GM23338 (cell line): ENCODE results near the gene CSPG4. TPM values are rescaled to one million over a fixed set of nuclear protein-coding genes. Genes with fewer than 3 reads are reported as not detected.

Experiments
- ATAC-seq: fragments of 200-7000 bp; cut with Tn5 transposase; 3 replicates; pipeline ENCODE4 v1.9.1; 2020
- DNase-seq: peaks from one replicate; pipeline ENCODE4 v3.0.0-alpha.2; 2015; ENCODE audit warnings: low spot score
- H2AFZ ChIP-seq: fragments of 200-600 bp; sonication (generic); 2 replicates; pipeline ENCODE4 v1.8.0; 2016; ENCODE audit warnings: antibody characterized with exemption, mild to moderate bottlenecking, moderate library complexity
- H3F3A ChIP-seq: fragments of 200-600 bp; sonication (generic); replicated peaks from 2 replicates; pipeline ENCODE4 v1.8.0; 2017; ENCODE audit warnings: antibody characterized with exemption, mixed run types, low read depth
- H3K27ac ChIP-seq: fragments of 200-600 bp; sonication (generic); 2 replicates; pipeline ENCODE4 v1.6.1; 2016; ENCODE audit warnings: low read depth
- H3K27me3 ChIP-seq: fragments of 200-600 bp; sonication (generic); 2 replicates; pipeline ENCODE4 v1.8.0; 2016; ENCODE audit warnings: mild to moderate bottlenecking, mixed run types, moderate library complexity; ENCODE audit not compliant: insufficient read depth
- H3K36me3 ChIP-seq: fragments of 200-600 bp; sonication (generic); 2 replicates; pipeline ENCODE4 v1.8.0; 2016; ENCODE audit warnings: mild to moderate bottlenecking; ENCODE audit not compliant: insufficient read depth
- H3K4me1 ChIP-seq: fragments of 200-600 bp; sonication (generic); 2 replicates; pipeline ENCODE4 v1.8.0; 2016; ENCODE audit warnings: mild to moderate bottlenecking, moderate library complexity; ENCODE audit not compliant: insufficient read depth
- H3K4me2 ChIP-seq: fragments of 200-600 bp; sonication (generic); 2 replicates; pipeline ENCODE4 v1.7.1; 2017; ENCODE audit warnings: mixed run types
- H3K4me3 ChIP-seq: fragments of 200-600 bp; sonication (generic); 2 replicates; pipeline ENCODE4 v1.6.1; 2016; ENCODE audit warnings: mixed run types
- H3K79me2 ChIP-seq: fragments of 200-600 bp; sonication (generic); replicated peaks from 2 replicates; pipeline ENCODE4 v1.8.0; 2017; ENCODE audit warnings: mild to moderate bottlenecking; ENCODE audit not compliant: insufficient read depth
- H3K9me2 ChIP-seq: fragments of 200-600 bp; sonication (generic); 2 replicates; pipeline ENCODE4 v1.8.0; 2017; ENCODE audit not compliant: insufficient read depth
- H4K20me1 ChIP-seq: fragments of 200-600 bp; sonication (generic); replicated peaks from 2 replicates; pipeline ENCODE4 v1.8.0; 2017; ENCODE audit warnings: mild to moderate bottlenecking; ENCODE audit not compliant: insufficient read depth
- H3K27ac Mint-ChIP-seq: 2 replicates; pipeline ENCODE4 v1.8.0; 2020; ENCODE audit warnings: inconsistent platforms, mild to moderate bottlenecking, moderate library complexity, mixed read lengths
- H3K27me3 Mint-ChIP-seq: 3 replicates; pipeline ENCODE4 v1.8.0; 2022; ENCODE audit warnings: low read depth, mild to moderate bottlenecking, moderate library complexity, mixed read lengths, inconsistent platforms; ENCODE audit not compliant: insufficient read depth, poor library complexity
- H3K36me3 Mint-ChIP-seq: 3 replicates; pipeline ENCODE4 v1.8.0; 2021; ENCODE audit warnings: low read depth, mild to moderate bottlenecking, inconsistent platforms, moderate library complexity, mixed read lengths
- H3K4me1 Mint-ChIP-seq: 3 replicates; pipeline ENCODE4 v1.8.0; 2020; ENCODE audit warnings: mild to moderate bottlenecking, inconsistent platforms, mixed read lengths
- H3K4me3 Mint-ChIP-seq: 3 replicates; pipeline ENCODE4 v1.8.0; 2021; ENCODE audit warnings: moderate library complexity, mild to moderate bottlenecking, inconsistent platforms, mixed read lengths
- H3K9me3 Mint-ChIP-seq: 3 replicates; pipeline ENCODE4 v1.8.0; 2020; ENCODE audit warnings: moderate library complexity, mild to moderate bottlenecking, inconsistent platforms, mixed read lengths
- CREB1 ChIP-seq: fragments of 250-450 bp; sonication (Bioruptor Pico); IDR thresholded peaks from 2 replicates; pipeline ENCODE4 v1.5.0; 2020; ENCODE audit warnings: low read depth, mild to moderate bottlenecking, moderate library complexity
- POLR2AphosphoS5 ChIP-seq: IDR thresholded peaks from 2 replicates; pipeline ENCODE4 v1.6.1; 2016; ENCODE audit warnings: antibody characterized with exemption, low read depth
- ZNF114 ChIP-seq: fragments of 250-450 bp; sonication (Bioruptor Pico); IDR thresholded peaks from 2 replicates; pipeline ENCODE4 v1.5.0; 2020; ENCODE audit warnings: mild to moderate bottlenecking, moderate library complexity
- polyA plus RNA-seq: library from polyadenylated mRNA; unstranded; fragments of >200 nt; fragmentation: Nextera tagmentation; extraction: Ambion mirVana; gene quantifications from 2 replicates; pipeline ENCODE4 v1.2.1, GENCODE V29; 2016
- total RNA-seq: library from RNA; depleted of rRNA; stranded (reverse); fragments of >200 nt; shearing (Covaris generic); gene quantifications from 2 replicates; pipeline ENCODE4 v1.2.3, GENCODE V29; 2014
- TF ChIP-seq, protein P1 (sequence below): fragments of 250-450 bp; sonication (Bioruptor Pico); IDR thresholded peaks from 2 replicates; pipeline ENCODE4 v1.5.0; 2020; ENCODE audit warnings: mild to moderate bottlenecking, moderate library complexity
- TF ChIP-seq, protein P2 (sequence below), 2 experiments: fragments of 200-600 bp in 1 of 2; sonication (generic) in 1 of 2; conservative IDR thresholded peaks; 2 replicates each; pipeline versions ENCODE4 v1.5.1 to v1.6.1; 2016 to 2017; ENCODE audit warnings: antibody characterized with exemption in 2 of 2, low read depth in 2 of 2, mild to moderate bottlenecking in 2 of 2, moderate library complexity in 1 of 2
- TF ChIP-seq, protein P3 (sequence below): IDR thresholded peaks from 2 replicates; pipeline ENCODE4 v1.6.1; 2016; ENCODE audit warnings: antibody characterized with exemption

The CSPG4 gene
- total and polyA plus RNA-seq, 2 experiments from 2014 or later, result 0.27 to 4.0 TPM

DNA sequence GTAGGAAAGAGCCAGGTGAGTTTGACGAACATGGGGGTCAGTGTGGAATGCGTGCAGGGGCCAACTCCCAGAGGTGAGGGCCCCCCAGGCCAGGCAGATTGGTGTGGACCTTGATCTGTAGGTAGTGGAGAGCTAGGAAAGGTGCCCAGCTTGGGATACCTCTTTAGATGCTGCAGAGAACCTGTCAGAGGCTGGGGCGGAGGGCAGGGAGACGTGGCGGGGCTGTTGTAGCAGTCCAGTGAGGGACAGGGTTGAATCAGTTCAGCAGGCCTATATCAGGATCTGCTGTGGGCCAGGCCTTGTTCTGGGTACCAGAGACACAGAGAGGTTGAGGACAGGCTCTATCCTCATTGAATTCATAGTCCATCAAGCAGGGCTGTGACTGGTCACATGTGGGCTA, 56.3 kb downstream of the CSPG4 start (continued):
- TF ChIP-seq, protein P1, sequence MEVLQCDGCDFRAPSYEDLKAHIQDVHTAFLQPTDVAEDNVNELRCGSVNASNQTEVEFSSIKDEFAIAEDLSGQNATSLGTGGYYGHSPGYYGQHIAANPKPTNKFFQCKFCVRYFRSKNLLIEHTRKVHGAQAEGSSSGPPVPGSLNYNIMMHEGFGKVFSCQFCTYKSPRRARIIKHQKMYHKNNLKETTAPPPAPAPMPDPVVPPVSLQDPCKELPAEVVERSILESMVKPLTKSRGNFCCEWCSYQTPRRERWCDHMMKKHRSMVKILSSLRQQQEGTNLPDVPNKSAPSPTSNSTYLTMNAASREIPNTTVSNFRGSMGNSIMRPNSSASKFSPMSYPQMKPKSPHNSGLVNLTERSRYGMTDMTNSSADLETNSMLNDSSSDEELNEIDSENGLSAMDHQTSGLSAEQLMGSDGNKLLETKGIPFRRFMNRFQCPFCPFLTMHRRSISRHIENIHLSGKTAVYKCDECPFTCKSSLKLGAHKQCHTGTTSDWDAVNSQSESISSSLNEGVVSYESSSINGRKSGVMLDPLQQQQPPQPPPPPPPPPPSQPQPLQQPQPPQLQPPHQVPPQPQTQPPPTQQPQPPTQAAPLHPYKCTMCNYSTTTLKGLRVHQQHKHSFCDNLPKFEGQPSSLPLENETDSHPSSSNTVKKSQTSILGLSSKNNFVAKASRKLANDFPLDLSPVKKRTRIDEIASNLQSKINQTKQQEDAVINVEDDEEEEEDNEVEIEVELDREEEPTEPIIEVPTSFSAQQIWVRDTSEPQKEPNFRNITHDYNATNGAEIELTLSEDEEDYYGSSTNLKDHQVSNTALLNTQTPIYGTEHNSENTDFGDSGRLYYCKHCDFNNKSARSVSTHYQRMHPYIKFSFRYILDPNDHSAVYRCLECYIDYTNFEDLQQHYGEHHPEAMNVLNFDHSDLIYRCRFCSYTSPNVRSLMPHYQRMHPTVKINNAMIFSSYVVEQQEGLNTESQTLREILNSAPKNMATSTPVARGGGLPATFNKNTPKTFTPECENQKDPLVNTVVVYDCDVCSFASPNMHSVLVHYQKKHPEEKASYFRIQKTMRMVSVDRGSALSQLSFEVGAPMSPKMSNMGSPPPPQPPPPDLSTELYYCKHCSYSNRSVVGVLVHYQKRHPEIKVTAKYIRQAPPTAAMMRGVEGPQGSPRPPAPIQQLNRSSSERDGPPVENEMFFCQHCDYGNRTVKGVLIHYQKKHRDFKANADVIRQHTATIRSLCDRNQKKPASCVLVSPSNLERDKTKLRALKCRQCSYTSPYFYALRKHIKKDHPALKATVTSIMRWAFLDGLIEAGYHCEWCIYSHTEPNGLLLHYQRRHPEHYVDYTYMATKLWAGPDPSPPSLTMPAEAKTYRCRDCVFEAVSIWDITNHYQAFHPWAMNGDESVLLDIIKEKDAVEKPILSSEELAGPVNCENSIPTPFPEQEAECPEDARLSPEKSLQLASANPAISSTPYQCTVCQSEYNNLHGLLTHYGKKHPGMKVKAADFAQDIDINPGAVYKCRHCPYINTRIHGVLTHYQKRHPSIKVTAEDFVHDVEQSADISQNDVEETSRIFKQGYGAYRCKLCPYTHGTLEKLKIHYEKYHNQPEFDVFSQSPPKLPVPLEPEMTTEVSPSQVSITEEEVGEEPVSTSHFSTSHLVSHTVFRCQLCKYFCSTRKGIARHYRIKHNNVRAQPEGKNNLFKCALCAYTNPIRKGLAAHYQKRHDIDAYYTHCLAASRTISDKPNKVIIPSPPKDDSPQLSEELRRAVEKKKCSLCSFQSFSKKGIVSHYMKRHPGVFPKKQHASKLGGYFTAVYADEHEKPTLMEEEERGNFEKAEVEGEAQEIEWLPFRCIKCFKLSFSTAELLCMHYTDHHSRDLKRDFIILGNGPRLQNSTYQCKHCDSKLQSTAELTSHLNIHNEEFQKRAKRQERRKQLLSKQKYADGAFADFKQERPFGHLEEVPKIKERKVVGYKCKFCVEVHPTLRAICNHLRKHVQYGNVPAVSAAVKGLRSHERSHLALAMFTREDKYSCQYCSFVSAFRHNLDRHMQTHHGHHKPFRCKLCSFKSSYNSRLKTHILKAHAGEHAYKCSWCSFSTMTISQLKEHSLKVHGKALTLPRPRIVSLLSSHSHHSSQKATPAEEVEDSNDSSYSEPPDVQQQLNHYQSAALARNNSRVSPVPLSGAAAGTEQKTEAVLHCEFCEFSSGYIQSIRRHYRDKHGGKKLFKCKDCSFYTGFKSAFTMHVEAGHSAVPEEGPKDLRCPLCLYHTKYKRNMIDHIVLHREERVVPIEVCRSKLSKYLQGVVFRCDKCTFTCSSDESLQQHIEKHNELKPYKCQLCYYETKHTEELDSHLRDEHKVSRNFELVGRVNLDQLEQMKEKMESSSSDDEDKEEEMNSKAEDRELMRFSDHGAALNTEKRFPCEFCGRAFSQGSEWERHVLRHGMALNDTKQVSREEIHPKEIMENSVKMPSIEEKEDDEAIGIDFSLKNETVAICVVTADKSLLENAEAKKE (CRISPR knock-in tag), result no peak

DNA sequence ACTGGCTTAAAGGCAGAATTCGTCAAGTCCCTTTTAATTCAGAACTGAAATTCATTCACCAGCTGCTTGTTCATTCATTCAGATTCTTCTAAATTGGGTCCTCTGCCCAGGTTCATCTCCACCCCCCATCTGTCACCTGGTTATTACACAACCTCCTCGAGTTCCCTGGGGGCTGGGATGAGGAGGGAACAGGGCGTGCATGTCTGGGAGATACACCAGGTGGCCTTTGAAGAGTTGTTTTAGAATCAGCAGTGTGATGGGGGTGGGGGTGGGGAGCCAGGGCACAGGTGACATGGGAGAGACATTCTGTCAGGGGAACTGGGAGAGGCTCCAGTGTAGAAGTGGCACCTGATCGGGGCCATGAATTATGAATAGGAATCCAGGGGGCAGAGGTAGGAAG, 56.7 kb downstream of the CSPG4 start:
- H3K4me1 ChIP-seq, result peaks cover under 1% of the 10 kb centered on the region; the same call in 1 of the 2 replicates
- H3K27me3 Mint-ChIP-seq, result peaks cover 16% of the 10 kb centered on the region
- DNase-seq (no peak), ATAC-seq (no peak)
- H3K36me3 Mint-ChIP-seq, result peaks cover 18% of the 10 kb centered on the region
- no peaks in the 10 kb centered on the region for H3K27me3 ChIP-seq
- peaks cover 37% of the 10 kb centered on the region for H3K4me1 Mint-ChIP-seq
- H3K9me3 Mint-ChIP-seq, result no peaks in the 10 kb centered on the region; the same call in 2 of the 3 replicates
- H3K4me3 Mint-ChIP-seq, result no peak overlapping the region; the same call in 2 of the 3 replicates
- H3K79me2 ChIP-seq, result peaks cover 47% of the 10 kb centered on the region
- peaks cover 11% of the 10 kb centered on the region for H4K20me1 ChIP-seq
- H3K4me2 ChIP-seq, result no peak overlapping the region
- H3K27ac ChIP-seq, result no peak overlapping the region
- H3K36me3 ChIP-seq, result no peaks in the 10 kb centered on the region; the same call in 1 of the 2 replicates
- no peak overlapping the region for H3K27ac Mint-ChIP-seq
- no peak overlapping the region for H3K4me3 ChIP-seq
- no peak overlapping the region for H2AFZ ChIP-seq
- H3F3A ChIP-seq, result 0 out of 2 replicates have a peak, but pooled peaks cover 2% of the 10 kb centered on the region
- no peaks in the 10 kb centered on the region for H3K9me2 ChIP-seq
- TF ChIP-seq POLR2AphosphoS5 (no peak), ZNF114 (CRISPR knock-in tag) (no peak), CREB1 (CRISPR knock-in tag) (no peak)
- TF ChIP-seq, protein P1 (CRISPR knock-in tag), result no peak
- TF ChIP-seq, protein P2, sequence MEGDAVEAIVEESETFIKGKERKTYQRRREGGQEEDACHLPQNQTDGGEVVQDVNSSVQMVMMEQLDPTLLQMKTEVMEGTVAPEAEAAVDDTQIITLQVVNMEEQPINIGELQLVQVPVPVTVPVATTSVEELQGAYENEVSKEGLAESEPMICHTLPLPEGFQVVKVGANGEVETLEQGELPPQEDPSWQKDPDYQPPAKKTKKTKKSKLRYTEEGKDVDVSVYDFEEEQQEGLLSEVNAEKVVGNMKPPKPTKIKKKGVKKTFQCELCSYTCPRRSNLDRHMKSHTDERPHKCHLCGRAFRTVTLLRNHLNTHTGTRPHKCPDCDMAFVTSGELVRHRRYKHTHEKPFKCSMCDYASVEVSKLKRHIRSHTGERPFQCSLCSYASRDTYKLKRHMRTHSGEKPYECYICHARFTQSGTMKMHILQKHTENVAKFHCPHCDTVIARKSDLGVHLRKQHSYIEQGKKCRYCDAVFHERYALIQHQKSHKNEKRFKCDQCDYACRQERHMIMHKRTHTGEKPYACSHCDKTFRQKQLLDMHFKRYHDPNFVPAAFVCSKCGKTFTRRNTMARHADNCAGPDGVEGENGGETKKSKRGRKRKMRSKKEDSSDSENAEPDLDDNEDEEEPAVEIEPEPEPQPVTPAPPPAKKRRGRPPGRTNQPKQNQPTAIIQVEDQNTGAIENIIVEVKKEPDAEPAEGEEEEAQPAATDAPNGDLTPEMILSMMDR (conservative IDR thresholded peaks at IDR 0.05; ENCODE audit: low read depth in 2 of 2), result no peak
- TF ChIP-seq, protein P3, sequence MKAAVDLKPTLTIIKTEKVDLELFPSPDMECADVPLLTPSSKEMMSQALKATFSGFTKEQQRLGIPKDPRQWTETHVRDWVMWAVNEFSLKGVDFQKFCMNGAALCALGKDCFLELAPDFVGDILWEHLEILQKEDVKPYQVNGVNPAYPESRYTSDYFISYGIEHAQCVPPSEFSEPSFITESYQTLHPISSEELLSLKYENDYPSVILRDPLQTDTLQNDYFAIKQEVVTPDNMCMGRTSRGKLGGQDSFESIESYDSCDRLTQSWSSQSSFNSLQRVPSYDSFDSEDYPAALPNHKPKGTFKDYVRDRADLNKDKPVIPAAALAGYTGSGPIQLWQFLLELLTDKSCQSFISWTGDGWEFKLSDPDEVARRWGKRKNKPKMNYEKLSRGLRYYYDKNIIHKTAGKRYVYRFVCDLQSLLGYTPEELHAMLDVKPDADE, result no peak
